Heart left ventricle (tissue), 16 donors: Measurements from ENCODE around the gene FAM3A. TPM values are rescaled to one million over a fixed set of nuclear protein-coding genes. Genes with fewer than 3 reads are reported as not detected.

Experiments
- ATAC-seq, 4 donors: fragments of 200-7000 bp; cut with Tn5 transposase; one replicate each; pipeline ENCODE4 v1.9.1; 2020 to 2022; ENCODE audit warnings: moderate library complexity in 4 of 4, mild to moderate bottlenecking in 3 of 4, moderate number of reproducible peaks in 1 of 4
- DNase-seq, 5 donors: peaks; one replicate each; pipeline ENCODE4 v3.0.0-alpha.2; 2020
- H3K27ac ChIP-seq, 12 donors: fragments of 200-600 bp; sonication (generic) in 4 of 12; one replicate each; pipeline versions ENCODE4 v1.5.0 to v1.8.0; 2016 to 2022; ENCODE audit warnings: mild to moderate bottlenecking in 2 of 12
- H3K27me3 ChIP-seq, 9 donors: fragments of 200-600 bp; sonication (generic) in 2 of 9; one replicate each; pipeline versions ENCODE4 v1.5.1 to v1.8.0; 2016 to 2022; ENCODE audit warnings: mild to moderate bottlenecking in 3 of 9
- H3K36me3 ChIP-seq, 9 donors: fragments of 200-600 bp; sonication (generic) in 2 of 9; one replicate each; pipeline versions ENCODE4 v1.5.0 to v1.8.0; 2018 to 2022; ENCODE audit warnings: mild to moderate bottlenecking in 2 of 9
- H3K4me1 ChIP-seq, 12 donors: fragments of 200-600 bp; sonication (generic) in 4 of 12; one replicate each; pipeline versions ENCODE4 v1.5.0 to v1.8.0; 2016 to 2022; ENCODE audit warnings: mild to moderate bottlenecking in 3 of 12
- H3K4me3 ChIP-seq, 12 donors: fragments of 200-600 bp; sonication (generic) in 4 of 12; one replicate each; pipeline versions ENCODE4 v1.5.0 to v1.8.0; 2017 to 2022; ENCODE audit warnings: mild to moderate bottlenecking in 9 of 12, moderate library complexity in 4 of 12
- H3K9me3 ChIP-seq, 12 donors: fragments of 200-600 bp; sonication (generic) in 4 of 12; one replicate each; pipeline versions ENCODE4 v1.5.0 to v1.8.0; 2016 to 2022; ENCODE audit warnings: mild to moderate bottlenecking in 1 of 12
- CTCF ChIP-seq, 12 donors: fragments of 200-600 bp; sonication (generic) in 4 of 12; IDR thresholded peaks; one replicate each; pipeline versions ENCODE4 v1.5.0 to v1.8.0; 2018 to 2022; ENCODE audit warnings: antibody characterized with exemption in 12 of 12, mild to moderate bottlenecking in 5 of 12
- POLR2A ChIP-seq, 2 donors: fragments of 450-650 bp; IDR thresholded peaks; one replicate each; pipeline ENCODE4 v1.6.1; 2017; ENCODE audit warnings: antibody characterized with exemption in 2 of 2, mild to moderate bottlenecking in 2 of 2, moderate library complexity in 2 of 2
- WGBS, 4 donors: extraction: QIAGEN DNeasy Blood & Tissue Kit in 2 of 4; methylation state at CpG; one replicate each; pipeline versions ENCODE4 v1.1.5 to v1.1.7; 2013 to 2018; 5-methylcytosine and 5-hydroxymethylcytosine counted together
- intact Hi-C, 10 donors: fragments of 100-400 bp; cut with DNase I; formaldehyde crosslinking; loops; one replicate each; pipeline versions ENCODE4 v1.11.1 to v1.14.2; 2022
- polyA plus RNA-seq, 2 donors: library from polyadenylated mRNA; stranded (reverse); fragments of 200-250 nt; gene quantifications; one replicate each; pipeline ENCODE4 v1.2.3, GENCODE V29; 2013
- total RNA-seq, 9 donors: library from RNA; depleted of rRNA in 2 of 9; stranded (reverse); fragments of >200 nt in 2 of 9; fragmentation: NEBNext Ultra II Directional in 3 of 9; extraction: Animal tissue kit (Norgen Biotek cat#: 25700) in 3 of 9; gene quantifications; one replicate each; pipeline versions ENCODE4 v1.1.0 to v1.2.4, GENCODE V29; 2016 to 2023
- donor health status: ischemic (EF 13 %, LVEDD 7.1; RV severe dilation, severe dysfunction).
- donor health status: healthy with polysubstance abuse.
- donor health status: DM: no; HTN: yes; CAD: no.
- donor health status: DM: no; HTN: no; CAD: no.
- donor health status: ischemic (EF 25% LVEDD 6.9; RV normal size, moderate dysfunction).
- donor health status: ischemic (EF 25% LVEDD 5.7; RV mildly dilated, moderate dysfunction).
- donor health status: healthy.
- donor health status: DM: yes; HTN: yes; CAD: no.
- donor health status: ischemic (EF 35%, LVEDD 5.7; RV mildly dilated, moderate dysfunction).
- donor health status: nonischemic (EF 11% LVEDD 7.7; RV severe dilation, severe dysfunction).
- donor health status: DM: yes; HTN: yes; CAD: no.
- donor health status: PGD.
- donor health status: ischemic (EF 29% LVEDD 5.4; RV normal size, mild dysfunction).
- donor health status: nonischemic (EF 23%, LVEDD 6.1; RV moderate dilation, normal function).

FAM3A gene
- total and polyA plus RNA-seq, 11 donors: 36.2 to 82.6 (median 51.5) TPM

GRCh38 chrX:154516656-154517100, 646 bp upstream of the FAM3A start:
- intact Hi-C loops: loop anchor here in 2 of 10 donors (1.0 to 5.0 kb wide), 5 partner anchors 26 to 119 kb away; partner anchors contain the start of genes SLC10A3 (in 2 of the 2), GDI1 (in 1 of the 2), LAGE3 (in 1 of the 2) and RPL10 (in 1 of the 2)
- TF ChIP-seq POLR2A (IDR thresholded peaks at IDR 0.05): no peak
- no peak for TF ChIP-seq CTCF (IDR thresholded peaks at IDR 0.05)
- ATAC-seq (peak; percentile 46 to 68 (median 62)), DNase-seq (peak in 1 of 5 donors; percentile 57)
- 3 to 38% (median 18%) methylated on average over 18 to 19 of the region's 19 CpGs for WGBS, 4 donors
- Histone ChIP-seq H3K36me3 (no peaks in the 10 kb centered on the region), H3K27ac (peak overlapping the region; percentile 85 to 98 (median 92)), H3K27me3 (peaks cover 0 to 5% (median 0%) of the 10 kb centered on the region in 9 donors), H3K4me1 (peaks cover 0 to 28% (median 9%) of the 10 kb centered on the region in 12 donors), H3K4me3 (peak overlapping the region in 10 of 12 donors; percentile 30 to 97 (median 76)), H3K9me3 (no peaks in the 10 kb centered on the region)

- WGBS, 4 donors: 16 to 60% (median 32%) methylated on average over 23 to 34 of the region's 34 CpGs
- peak overlapping the region; percentile 59 to 97 (median 76) for H3K4me3 ChIP-seq
- H3K36me3 ChIP-seq: peaks cover 0 to 8% (median 0%) of the 10 kb centered on the region in 9 donors
- peak overlapping the region; percentile 87 to 98 (median 93) for H3K27ac ChIP-seq
- H3K9me3 ChIP-seq: no peaks in the 10 kb centered on the region
- intact Hi-C loops: loop anchor here in 2 of 10 donors (5.0 kb wide), 3 partner anchors 38 to 118 kb away; partner anchors contain the start of genes GDI1 (in 1 of the 2), LAGE3 (in 1 of the 2) and RPL10 (in 1 of the 2)
- H3K4me1 ChIP-seq: peaks cover 0 to 28% (median 10%) of the 10 kb centered on the region in 12 donors
- no peak for TF ChIP-seq CTCF (IDR thresholded peaks at IDR 0.05)
- TF ChIP-seq POLR2A (IDR thresholded peaks at IDR 0.05): no peak
- ATAC-seq (peak in 2 of 4 donors; percentile 1 to 8), DNase-seq (peak; percentile 27 to 61 (median 48))
- peaks cover 0 to 5% (median 0%) of the 10 kb centered on the region in 9 donors for H3K27me3 ChIP-seq
Measured at GRCh38 chrX:154515090-154515965, 704 bp downstream of the FAM3A start.

- 76 to 95% (median 87%) methylated on average over 2 of the region's 2 CpGs for WGBS, 4 donors
- no peak for TF ChIP-seq POLR2A (IDR thresholded peaks at IDR 0.05)
- TF ChIP-seq CTCF (IDR thresholded peaks at IDR 0.05): no peak
- H3K9me3 ChIP-seq: peaks cover 0 to 10% (median 0%) of the 10 kb centered on the region in 12 donors
- DNase-seq (no peak), ATAC-seq (no peak)
- H3K27me3 ChIP-seq: peaks cover 0 to 8% (median 0%) of the 10 kb centered on the region in 9 donors
- H3K27ac ChIP-seq: no peak overlapping the region
- H3K4me1 ChIP-seq: peaks cover 0 to 28% (median 10%) of the 10 kb centered on the region in 12 donors
- H3K36me3 ChIP-seq: peaks cover 0 to 8% (median 0%) of the 10 kb centered on the region in 9 donors
- no peak overlapping the region for H3K4me3 ChIP-seq
- intact Hi-C loops: no loop called here
Measured at GRCh38 chrX:154513716-154514115, 2.3 kb downstream of the FAM3A start.
